ENCODE measurements around the gene MRTFA.

Gene MRTFA

DNA sequence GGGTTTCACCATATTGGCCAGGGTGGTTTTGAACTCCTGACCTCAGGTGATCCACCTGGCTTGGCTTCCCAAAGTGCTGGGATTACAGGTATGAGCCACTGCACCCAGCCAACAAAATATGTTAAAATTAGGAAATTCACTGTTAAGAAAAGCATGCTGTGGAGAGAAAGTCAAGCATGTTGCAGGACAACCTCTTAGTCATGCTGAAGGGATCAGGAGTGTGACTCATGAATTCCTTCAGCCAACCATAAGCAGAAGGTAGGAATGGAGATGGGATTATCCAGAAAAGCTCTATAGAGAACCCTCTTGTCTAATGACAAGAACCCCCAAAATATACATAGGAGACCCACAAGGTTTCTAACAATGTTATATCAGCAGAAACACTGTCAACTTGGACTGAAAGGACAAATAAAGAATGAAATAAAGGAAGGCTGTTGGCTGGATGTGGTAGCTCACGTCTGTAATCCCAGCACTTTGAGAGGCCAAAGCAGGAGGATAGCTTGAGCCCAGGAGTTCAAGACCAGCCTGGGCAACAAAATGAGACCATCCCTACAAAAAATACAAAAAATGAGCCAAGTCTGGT, 16.0 kb downstream of the MRTFA start:
- Histone ChIP-seq H3K9me3 (ENCODE audit: control insufficient read depth, low read length) (no peaks in the 10 kb centered on the region), H3K27me3 (ENCODE audit: control insufficient read depth, insufficient read depth, low read length) (no peaks in the 10 kb centered on the region), H3K4me1 (ENCODE audit: control insufficient read depth, insufficient read depth, low read length) (no peaks in the 10 kb centered on the region), H3K36me3 (ENCODE audit: control insufficient read depth, insufficient read depth, low read length) (no peaks in the 10 kb centered on the region), H3K9ac (ENCODE audit: low read length) (no peak overlapping the region), H3K4me3 (ENCODE audit: low read length) (no peak overlapping the region)

DNA sequence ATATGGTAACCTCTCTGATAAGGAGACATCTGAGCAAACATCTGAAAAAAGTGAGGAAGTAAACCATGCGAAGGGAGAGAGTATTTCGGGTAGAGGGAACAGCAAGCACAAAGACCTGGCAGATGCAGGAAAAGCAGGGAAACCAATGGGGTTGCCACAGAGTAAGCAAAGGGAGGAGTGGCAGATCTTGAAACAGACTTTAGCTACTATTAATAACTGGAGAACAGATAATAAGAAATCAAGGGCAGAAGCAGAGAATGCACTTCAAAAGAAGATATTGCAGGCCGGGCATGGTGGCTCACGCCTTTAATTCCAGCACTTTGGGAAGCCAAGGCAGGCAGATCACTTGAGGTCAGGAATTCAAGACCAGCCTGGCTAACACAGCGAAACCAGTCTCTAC, 18.1 kb downstream of the MRTFA start:
- no peaks in the 10 kb centered on the region for H3K9me3 ChIP-seq (ENCODE audit: control insufficient read depth, low read length)
- H3K4me1 ChIP-seq (ENCODE audit: control insufficient read depth, insufficient read depth, low read length), result no peaks in the 10 kb centered on the region
- no peaks in the 10 kb centered on the region for H3K27me3 ChIP-seq (ENCODE audit: control insufficient read depth, insufficient read depth, low read length)
- no peaks in the 10 kb centered on the region for H3K36me3 ChIP-seq (ENCODE audit: control insufficient read depth, insufficient read depth, low read length)
- H3K4me3 ChIP-seq (ENCODE audit: low read length), result no peak overlapping the region
- H3K9ac ChIP-seq (ENCODE audit: low read length), result no peak overlapping the region

DNA sequence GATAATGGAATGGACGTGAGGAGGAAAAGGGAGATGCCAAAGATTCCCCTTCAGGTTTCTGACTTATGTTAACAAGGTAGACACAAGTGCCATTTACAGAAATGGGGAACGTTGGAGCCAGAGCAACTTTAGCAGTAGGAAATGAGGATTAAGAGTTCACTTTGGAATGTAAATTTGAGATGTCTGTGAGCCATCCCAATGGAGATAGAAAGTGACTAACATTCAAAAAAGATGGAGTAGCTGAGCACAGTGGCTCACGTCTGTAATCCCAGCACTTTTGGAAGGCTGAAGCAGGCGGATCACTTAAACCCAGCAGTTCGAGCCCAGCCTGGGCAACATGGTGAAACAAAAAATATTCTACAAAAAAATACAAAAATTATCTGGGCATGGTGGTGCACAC, 19.9 kb downstream of the MRTFA start:
- no peak overlapping the region for H3K4me3 ChIP-seq (ENCODE audit: low read length)
- H3K36me3 ChIP-seq (ENCODE audit: control insufficient read depth, insufficient read depth, low read length), result no peaks in the 10 kb centered on the region
- H3K9ac ChIP-seq (ENCODE audit: low read length), result no peak overlapping the region
- H3K9me3 ChIP-seq (ENCODE audit: control insufficient read depth, low read length), result no peaks in the 10 kb centered on the region
- H3K4me1 ChIP-seq (ENCODE audit: control insufficient read depth, insufficient read depth, low read length), result peaks cover 9% of the 10 kb centered on the region
- no peaks in the 10 kb centered on the region for H3K27me3 ChIP-seq (ENCODE audit: control insufficient read depth, insufficient read depth, low read length)

DNA sequence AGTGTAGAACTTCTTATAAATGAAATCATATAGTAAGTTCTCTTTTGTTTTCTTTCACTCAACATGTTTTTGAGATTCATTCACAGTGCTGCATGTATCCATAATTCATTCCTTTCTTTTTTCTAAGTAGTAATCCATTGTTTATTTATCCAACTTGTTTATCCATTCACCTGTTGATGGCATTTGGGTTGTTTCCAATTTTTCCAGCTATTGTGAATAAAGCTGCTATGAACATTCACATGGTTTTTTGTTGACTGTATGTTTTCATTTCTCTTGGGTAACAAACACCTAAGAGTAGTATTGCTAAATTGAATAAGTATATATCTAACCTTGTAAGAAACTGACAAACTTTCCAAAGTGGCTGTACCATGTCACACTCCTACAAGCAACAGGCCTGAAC, 23.5 kb downstream of the MRTFA start:
- Histone ChIP-seq H3K9ac (ENCODE audit: low read length) (no peak overlapping the region), H3K9me3 (ENCODE audit: control insufficient read depth, low read length) (no peaks in the 10 kb centered on the region)

DNA sequence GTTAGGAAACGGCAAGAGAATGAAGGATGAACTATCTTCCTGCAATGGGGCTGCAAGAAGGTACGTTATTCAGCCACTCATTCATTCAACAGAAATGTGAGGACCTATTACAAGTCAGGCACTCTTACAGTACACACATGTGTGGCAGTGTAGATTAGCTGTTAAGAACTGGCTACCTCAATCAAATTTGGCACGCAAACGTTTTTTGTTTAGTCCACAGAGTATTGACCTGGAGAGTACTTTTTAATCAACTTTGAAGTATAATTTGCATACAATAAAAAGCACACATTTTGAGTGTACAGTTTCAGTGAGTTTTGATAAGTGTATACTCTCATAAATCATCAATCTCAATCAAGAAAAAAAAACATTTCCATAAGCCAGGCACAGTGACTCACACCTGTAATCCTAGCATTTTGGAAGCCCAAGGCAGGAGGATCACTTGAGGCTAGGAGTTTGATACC, 24.2 kb downstream of the MRTFA start:
- peaks cover 26% of the 10 kb centered on the region for H3K4me1 ChIP-seq (ENCODE audit: control insufficient read depth, insufficient read depth, low read length)
- H3K9ac ChIP-seq (ENCODE audit: low read length), result no peak overlapping the region
- H3K27me3 ChIP-seq (ENCODE audit: control insufficient read depth, insufficient read depth, low read length), result no peaks in the 10 kb centered on the region
- no peak overlapping the region for H3K4me3 ChIP-seq (ENCODE audit: low read length)
- H3K36me3 ChIP-seq (ENCODE audit: control insufficient read depth, insufficient read depth, low read length), result no peaks in the 10 kb centered on the region
- H3K9me3 ChIP-seq (ENCODE audit: control insufficient read depth, low read length), result no peaks in the 10 kb centered on the region

More for the DNA sequence above, 23.5 kb downstream of the MRTFA start:
- Histone ChIP-seq H3K36me3 (ENCODE audit: control insufficient read depth, insufficient read depth, low read length) (no peaks in the 10 kb centered on the region), H3K4me3 (ENCODE audit: low read length) (no peak overlapping the region), H3K4me1 (ENCODE audit: control insufficient read depth, insufficient read depth, low read length) (peaks cover 22% of the 10 kb centered on the region), H3K27me3 (ENCODE audit: control insufficient read depth, insufficient read depth, low read length) (no peaks in the 10 kb centered on the region)

DNA sequence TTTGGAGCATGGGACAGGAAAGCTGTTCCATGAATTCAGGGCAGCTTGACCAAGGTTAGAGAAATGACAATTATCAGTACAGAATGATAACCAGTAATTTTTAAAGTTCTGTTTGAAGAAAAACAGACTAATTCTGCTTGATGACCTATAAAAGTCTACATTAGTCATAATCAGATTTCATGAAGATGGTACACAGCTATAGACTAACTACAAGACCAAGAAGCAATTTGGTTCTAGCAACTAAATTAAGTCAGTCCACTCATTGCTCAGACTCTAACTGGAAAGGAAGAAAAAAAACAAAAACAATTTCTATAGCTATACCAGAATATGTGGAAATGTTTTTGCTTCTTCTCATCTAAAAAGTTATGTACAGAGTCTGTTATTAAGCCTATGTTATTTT, 24.9 kb downstream of the MRTFA start:
- no peaks in the 10 kb centered on the region for H3K27me3 ChIP-seq (ENCODE audit: control insufficient read depth, insufficient read depth, low read length)
- no peaks in the 10 kb centered on the region for H3K36me3 ChIP-seq (ENCODE audit: control insufficient read depth, insufficient read depth, low read length)
- no peak overlapping the region for H3K4me3 ChIP-seq (ENCODE audit: low read length)
- no peak overlapping the region for H3K9ac ChIP-seq (ENCODE audit: low read length)
- no peaks in the 10 kb centered on the region for H3K9me3 ChIP-seq (ENCODE audit: control insufficient read depth, low read length)
- peaks cover 32% of the 10 kb centered on the region for H3K4me1 ChIP-seq (ENCODE audit: control insufficient read depth, insufficient read depth, low read length)

DNA sequence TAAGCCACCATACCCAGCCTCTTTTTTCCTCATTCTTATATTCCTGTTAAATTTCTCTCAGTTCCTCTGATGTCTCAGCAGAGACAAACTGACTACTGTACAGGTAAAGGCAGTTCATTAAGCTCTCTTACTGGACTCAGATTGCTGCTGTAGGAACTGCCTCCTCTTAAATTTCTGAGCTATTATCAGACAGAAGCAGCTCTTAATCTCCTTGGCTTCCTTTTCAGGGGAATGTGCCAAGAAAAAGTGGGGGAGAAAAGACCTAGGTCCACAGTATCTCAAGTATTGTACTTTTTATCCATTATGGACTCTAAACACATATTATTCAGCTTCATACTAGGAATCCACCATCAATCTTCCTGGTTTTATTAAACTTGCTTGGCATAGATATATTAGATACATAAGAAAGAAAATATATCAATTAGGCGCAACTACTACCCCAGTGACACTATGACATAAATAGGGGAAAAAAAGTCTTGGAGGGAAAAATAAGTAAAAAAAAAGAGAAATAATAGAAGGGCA, 26.1 kb downstream of the MRTFA start:
- H3K4me1 ChIP-seq (ENCODE audit: control insufficient read depth, insufficient read depth, low read length), result peaks cover 42% of the 10 kb centered on the region
- no peak overlapping the region for H3K4me3 ChIP-seq (ENCODE audit: low read length)
- H3K9ac ChIP-seq (ENCODE audit: low read length), result no peak overlapping the region

DNA sequence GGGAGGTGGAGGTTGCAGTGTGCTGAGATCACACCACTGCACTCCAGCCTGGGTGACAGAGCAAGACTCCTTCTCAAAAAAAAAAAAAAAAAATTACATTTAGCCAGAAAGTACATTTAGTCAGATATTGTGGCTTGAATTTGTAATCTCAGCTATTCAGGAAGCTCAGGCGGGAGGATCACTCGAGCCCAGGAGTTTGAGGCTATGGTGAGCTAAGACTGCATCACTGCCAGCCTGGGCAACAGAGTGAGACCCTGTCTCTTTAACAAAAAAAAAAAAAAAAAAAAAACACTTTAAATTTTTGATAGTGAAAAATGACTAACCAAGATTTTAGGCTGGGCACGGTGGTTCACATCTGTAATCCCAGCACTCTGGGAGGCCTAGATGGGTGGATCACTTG, 27.3 kb downstream of the MRTFA start:
- no peaks in the 10 kb centered on the region for H3K9me3 ChIP-seq (ENCODE audit: control insufficient read depth, low read length)
- no peak overlapping the region for H3K9ac ChIP-seq (ENCODE audit: low read length)
- H3K27me3 ChIP-seq (ENCODE audit: control insufficient read depth, insufficient read depth, low read length), result no peaks in the 10 kb centered on the region
- no peaks in the 10 kb centered on the region for H3K36me3 ChIP-seq (ENCODE audit: control insufficient read depth, insufficient read depth, low read length)
- H3K4me3 ChIP-seq (ENCODE audit: low read length), result no peak overlapping the region
- H3K4me1 ChIP-seq (ENCODE audit: control insufficient read depth, insufficient read depth, low read length), result peaks cover 49% of the 10 kb centered on the region

More for the DNA sequence above, 26.1 kb downstream of the MRTFA start:
- H3K9me3 ChIP-seq (ENCODE audit: control insufficient read depth, low read length), result no peaks in the 10 kb centered on the region
- H3K27me3 ChIP-seq (ENCODE audit: control insufficient read depth, insufficient read depth, low read length), result no peaks in the 10 kb centered on the region
- no peaks in the 10 kb centered on the region for H3K36me3 ChIP-seq (ENCODE audit: control insufficient read depth, insufficient read depth, low read length)

DNA sequence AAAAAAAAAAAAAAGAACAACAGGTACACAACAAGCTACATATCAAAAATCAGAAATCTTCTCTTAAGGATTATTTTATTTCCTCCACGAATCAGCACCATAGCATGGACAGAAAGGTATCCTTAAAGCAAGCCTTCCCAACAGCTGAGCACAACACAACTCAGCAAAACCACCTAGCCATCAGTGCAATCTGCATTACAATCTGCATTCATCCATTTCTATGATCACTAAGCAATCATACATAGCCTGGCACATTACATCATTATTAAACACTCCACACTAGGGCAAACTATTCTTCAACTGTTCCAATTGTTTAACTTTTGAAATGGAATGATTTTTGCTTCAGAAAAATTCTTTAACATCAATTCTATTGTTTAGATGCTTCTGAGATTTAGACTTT, 29.0 kb downstream of the MRTFA start:
- peaks cover 50% of the 10 kb centered on the region for H3K4me1 ChIP-seq (ENCODE audit: control insufficient read depth, insufficient read depth, low read length)
- no peak overlapping the region for H3K4me3 ChIP-seq (ENCODE audit: low read length)

DNA sequence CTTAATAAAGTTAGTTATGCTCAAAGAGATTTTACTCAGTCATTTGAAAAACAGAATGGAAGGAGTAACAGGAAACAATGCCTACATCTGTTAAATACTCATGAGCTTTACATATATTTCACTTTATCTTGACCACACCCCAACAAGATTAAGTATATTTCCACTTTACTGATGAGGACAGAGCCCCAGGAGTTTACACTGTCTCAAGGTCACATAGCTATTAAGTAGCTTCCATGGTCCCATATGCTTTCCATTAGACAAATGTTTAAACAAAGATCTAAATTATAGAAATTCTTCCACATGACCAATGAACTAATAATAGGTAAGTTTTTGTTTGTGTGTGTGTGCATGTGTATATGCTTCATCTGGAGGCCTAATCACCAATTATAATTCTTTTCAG, 30.2 kb downstream of the MRTFA start:
- no peaks in the 10 kb centered on the region for H3K9me3 ChIP-seq (ENCODE audit: control insufficient read depth, low read length)
- H3K36me3 ChIP-seq (ENCODE audit: control insufficient read depth, insufficient read depth, low read length), result no peaks in the 10 kb centered on the region
- H3K9ac ChIP-seq (ENCODE audit: low read length), result no peak overlapping the region
- no peaks in the 10 kb centered on the region for H3K27me3 ChIP-seq (ENCODE audit: control insufficient read depth, insufficient read depth, low read length)
- H3K4me3 ChIP-seq (ENCODE audit: low read length), result no peak overlapping the region
- peaks cover 45% of the 10 kb centered on the region for H3K4me1 ChIP-seq (ENCODE audit: control insufficient read depth, insufficient read depth, low read length)

More for the DNA sequence above, 29.0 kb downstream of the MRTFA start:
- no peak overlapping the region for H3K9ac ChIP-seq (ENCODE audit: low read length)
- H3K36me3 ChIP-seq (ENCODE audit: control insufficient read depth, insufficient read depth, low read length), result no peaks in the 10 kb centered on the region
- H3K9me3 ChIP-seq (ENCODE audit: control insufficient read depth, low read length), result no peaks in the 10 kb centered on the region
- H3K27me3 ChIP-seq (ENCODE audit: control insufficient read depth, insufficient read depth, low read length), result no peaks in the 10 kb centered on the region

DNA sequence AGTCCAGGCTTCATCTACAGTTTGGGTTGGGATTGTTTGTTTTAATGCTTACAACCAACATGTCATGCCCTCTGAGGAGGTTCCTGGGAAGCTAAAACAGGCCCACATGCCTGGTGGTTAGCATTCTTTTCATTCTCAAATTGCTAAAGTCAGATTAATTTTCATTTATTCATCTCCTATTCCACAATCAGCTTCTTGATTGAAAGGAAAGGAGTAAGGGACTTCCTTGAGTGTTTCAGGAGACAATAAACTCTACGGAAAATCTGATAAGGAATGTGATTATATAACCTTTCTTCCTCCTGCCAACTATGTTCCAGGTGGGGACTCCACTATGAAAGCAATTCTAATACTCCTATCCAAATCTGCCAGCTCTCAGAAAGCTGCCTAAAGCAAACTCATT, 30.8 kb downstream of the MRTFA start:
- no peak overlapping the region for H3K9ac ChIP-seq (ENCODE audit: low read length)
- peaks cover 45% of the 10 kb centered on the region for H3K4me1 ChIP-seq (ENCODE audit: control insufficient read depth, insufficient read depth, low read length)
- no peaks in the 10 kb centered on the region for H3K27me3 ChIP-seq (ENCODE audit: control insufficient read depth, insufficient read depth, low read length)
- no peaks in the 10 kb centered on the region for H3K36me3 ChIP-seq (ENCODE audit: control insufficient read depth, insufficient read depth, low read length)
- no peaks in the 10 kb centered on the region for H3K9me3 ChIP-seq (ENCODE audit: control insufficient read depth, low read length)
- H3K4me3 ChIP-seq (ENCODE audit: low read length), result no peak overlapping the region

DNA sequence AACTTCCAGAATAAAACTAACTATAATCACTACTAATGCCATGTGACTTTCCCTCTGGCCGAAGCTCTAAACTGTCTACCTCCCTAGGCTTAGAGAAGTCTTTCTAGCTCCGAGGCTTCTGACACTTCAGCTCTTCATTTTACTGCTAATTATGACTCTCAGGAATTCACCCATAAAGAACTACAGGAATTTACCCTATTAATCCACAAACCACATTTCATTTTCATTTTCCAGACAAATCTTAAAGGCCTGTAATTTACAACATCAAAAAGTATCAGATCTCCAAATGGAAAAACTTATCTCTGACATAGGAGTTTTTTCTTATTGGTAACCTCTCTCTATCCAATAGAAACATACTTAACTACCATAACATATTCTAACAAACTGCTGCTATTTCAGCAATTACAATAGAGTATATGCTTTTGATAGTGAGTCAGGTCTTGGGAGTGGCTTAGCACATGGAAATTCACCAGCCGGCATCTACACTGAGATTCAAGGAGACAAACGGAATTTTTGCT, 33.4 kb downstream of the MRTFA start:
- H3K36me3 ChIP-seq (ENCODE audit: control insufficient read depth, insufficient read depth, low read length), result no peaks in the 10 kb centered on the region
- no peaks in the 10 kb centered on the region for H3K27me3 ChIP-seq (ENCODE audit: control insufficient read depth, insufficient read depth, low read length)
- H3K4me1 ChIP-seq (ENCODE audit: control insufficient read depth, insufficient read depth, low read length), result peaks cover 32% of the 10 kb centered on the region
- no peak overlapping the region for H3K4me3 ChIP-seq (ENCODE audit: low read length)
- H3K9me3 ChIP-seq (ENCODE audit: control insufficient read depth, low read length), result no peaks in the 10 kb centered on the region
- no peak overlapping the region for H3K9ac ChIP-seq (ENCODE audit: low read length)

Data from mucosa of stomach (tissue), 1 donor.